ENCODE data around the gene CLCNKB. TPM values are rescaled to one million over a fixed set of nuclear protein-coding genes. Genes with fewer than 3 reads are reported as not detected.

The CLCNKB gene
- 0.55 TPM for total RNA-seq

DNA sequence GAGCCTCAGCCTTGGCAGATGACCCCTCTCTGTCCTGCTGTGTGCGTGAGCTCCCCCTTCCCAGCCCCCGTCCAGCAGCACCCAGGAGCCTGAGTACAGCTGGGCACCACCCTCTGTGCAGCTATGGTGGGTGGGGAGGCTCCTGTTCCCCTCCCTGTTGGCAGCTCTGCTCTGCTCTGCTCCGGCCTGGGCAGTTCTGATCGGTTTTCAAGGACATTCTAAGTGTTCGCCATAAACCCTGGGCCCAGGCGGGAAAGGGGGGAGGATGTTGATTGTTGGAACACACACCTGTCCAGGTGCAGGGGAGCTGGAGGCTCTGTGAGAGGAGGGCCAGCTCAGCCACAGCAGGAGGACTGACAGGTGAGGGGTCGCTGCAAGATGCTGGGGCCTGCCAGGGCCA, at the start of gene CLCNKB:
Gene CLCNKB, plus strand, starts transcription at position 262 of the 400 bp plus-strand sequence. CDS start 711 bp downstream, outside the sequence.

DNA sequence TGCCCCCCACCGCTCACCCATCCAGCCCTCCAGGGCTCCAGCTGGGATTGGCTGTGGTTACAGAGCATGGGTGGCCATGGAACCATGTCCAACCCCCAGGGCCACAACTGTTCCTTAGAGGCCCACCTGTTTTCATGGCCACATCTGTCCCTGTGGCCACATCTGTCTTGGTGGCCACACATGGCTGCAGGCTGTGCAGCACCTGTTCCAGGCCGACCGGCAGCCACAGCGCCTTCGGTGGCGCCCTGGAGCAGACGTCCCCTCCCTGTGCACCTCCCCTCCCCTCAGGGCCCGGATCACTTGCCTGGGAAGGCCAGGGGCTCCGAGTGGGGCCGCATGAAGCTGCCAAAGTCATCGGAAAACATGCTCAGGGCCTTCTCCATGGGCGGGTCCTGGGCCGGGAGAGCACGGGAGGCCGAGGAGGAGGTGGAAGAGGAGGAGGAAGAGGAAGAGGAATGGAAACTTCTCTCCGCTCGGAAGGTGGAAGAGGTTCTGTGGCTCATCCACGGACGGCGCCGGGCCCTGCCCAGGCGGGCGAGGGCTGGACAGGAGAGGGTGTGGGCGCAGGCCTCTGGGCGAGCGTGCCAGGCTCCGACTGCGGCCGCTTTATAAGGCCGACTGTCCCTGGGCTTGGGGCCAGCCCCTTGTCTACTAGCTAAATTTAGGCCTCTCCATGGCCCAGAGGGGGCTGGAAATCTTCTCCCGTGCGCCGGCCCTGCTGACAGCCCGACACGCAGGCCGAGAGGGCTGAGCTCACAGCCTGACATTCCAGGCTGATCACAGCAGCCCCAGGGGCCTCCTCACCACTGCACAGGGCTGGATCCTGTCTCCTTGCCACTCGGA, 25.9 kb upstream of the CLCNKB start, which contains the start of gene HSPB7:
Gene HSPB7, minus strand, starts transcription at position 583 of the 843 bp plus-strand sequence. Its CDS starts 80 bp downstream, at position 503.

DNA sequence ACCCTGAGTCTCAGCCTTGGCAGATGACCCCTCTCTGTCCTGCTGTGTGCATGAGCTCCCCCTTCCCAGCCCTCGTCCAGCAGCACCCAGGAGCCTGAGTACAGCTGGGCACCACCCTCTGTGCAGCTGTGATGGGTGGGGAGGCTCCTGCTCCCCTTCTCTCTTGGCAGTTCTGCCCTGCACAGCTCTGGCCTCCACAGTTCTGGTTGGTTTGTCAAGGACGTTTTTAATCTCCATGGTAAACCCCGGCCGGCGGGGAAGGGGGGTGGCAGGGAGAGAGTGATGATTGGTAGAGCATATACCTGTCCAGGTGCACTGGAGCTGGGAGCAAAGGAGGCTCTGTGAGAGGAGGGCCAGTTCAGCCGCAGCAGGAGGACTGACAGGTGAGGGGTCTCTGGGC, 21.9 kb upstream of the CLCNKB start, which contains the start of gene CLCNKA:
Gene CLCNKA, plus strand, starts transcription at position 356 of the 400 bp plus-strand sequence. CDS start 584 bp downstream, outside the sequence.

DNA sequence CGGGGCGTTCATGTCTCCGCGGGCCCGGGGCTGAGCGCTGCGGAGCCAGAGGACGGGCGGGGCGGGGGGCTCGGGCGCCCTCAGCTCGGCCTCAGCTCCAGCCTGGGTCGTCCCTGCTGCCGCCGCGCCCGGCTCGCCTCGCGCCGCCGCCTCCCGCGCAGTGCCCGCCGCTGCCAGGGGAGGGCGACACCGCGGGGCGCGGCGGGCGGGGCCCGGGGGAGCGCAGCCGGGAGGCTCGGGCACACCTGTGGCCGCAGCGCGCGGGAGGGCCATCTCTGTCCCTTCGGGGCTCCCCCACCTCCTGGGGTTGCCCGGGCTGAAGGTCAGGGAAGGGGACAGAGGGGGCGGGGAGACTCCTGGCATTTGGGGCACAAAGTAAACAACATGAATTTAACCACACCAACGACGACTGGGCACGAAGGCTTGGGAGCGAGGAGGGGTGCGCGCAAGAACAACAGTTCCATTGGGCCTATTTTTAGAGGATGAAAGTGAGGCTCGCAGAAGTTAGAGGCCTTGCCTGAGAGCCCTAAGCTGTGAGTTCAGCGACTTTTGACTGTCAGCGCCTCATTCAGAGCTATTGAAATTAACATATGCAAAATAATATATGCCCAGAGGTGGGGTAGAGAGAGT, 30.0 kb downstream of the CLCNKB start, which contains the start of gene FAM131C:
Gene FAM131C, minus strand, starts transcription at position 162 of the 630 bp plus-strand sequence. CDS start 209 bp downstream, outside the sequence.

Other genes with a start within 250 kb of the CLCNKB start
- gene UQCRHL, start 236.1 kb upstream of the CLCNKB start, total RNA-seq, result 1.1 TPM
- gene SPEN, start 196.1 kb upstream of the CLCNKB start, total RNA-seq, result 115 TPM
- gene ZBTB17, start 67.7 kb upstream of the CLCNKB start, total RNA-seq, result 31.4 TPM
- gene SRARP, start 39.5 kb upstream of the CLCNKB start, total RNA-seq, result not detected
- 5.3 TPM for gene HSPB7, start 25.7 kb upstream of the CLCNKB start, total RNA-seq
- 0.33 TPM for gene CLCNKA, start 21.7 kb upstream of the CLCNKB start, total RNA-seq
- gene FAM131C, start 29.9 kb downstream of the CLCNKB start, total RNA-seq, result 4.0 TPM
- gene EPHA2, start 112.3 kb downstream of the CLCNKB start, total RNA-seq, result 84.2 TPM
- 12.5 TPM for gene ARHGEF19, start 168.9 kb downstream of the CLCNKB start, total RNA-seq
- 8.9 TPM for gene CPLANE2, start 193.4 kb downstream of the CLCNKB start, total RNA-seq

All from camera-type eye (tissue), 1 donor.